ENCODE data around the gene EFHC1.

GRCh38 chr6:52435345-52435744, 15.2 kb downstream of the EFHC1 start:
- TF ChIP-seq, protein P1, sequence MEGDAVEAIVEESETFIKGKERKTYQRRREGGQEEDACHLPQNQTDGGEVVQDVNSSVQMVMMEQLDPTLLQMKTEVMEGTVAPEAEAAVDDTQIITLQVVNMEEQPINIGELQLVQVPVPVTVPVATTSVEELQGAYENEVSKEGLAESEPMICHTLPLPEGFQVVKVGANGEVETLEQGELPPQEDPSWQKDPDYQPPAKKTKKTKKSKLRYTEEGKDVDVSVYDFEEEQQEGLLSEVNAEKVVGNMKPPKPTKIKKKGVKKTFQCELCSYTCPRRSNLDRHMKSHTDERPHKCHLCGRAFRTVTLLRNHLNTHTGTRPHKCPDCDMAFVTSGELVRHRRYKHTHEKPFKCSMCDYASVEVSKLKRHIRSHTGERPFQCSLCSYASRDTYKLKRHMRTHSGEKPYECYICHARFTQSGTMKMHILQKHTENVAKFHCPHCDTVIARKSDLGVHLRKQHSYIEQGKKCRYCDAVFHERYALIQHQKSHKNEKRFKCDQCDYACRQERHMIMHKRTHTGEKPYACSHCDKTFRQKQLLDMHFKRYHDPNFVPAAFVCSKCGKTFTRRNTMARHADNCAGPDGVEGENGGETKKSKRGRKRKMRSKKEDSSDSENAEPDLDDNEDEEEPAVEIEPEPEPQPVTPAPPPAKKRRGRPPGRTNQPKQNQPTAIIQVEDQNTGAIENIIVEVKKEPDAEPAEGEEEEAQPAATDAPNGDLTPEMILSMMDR (IDR thresholded peaks at IDR 0.05; ENCODE audit: insufficient read depth, low read length, poor library complexity, severe bottlenecking): no peak
- TF ChIP-seq EZH2phosphoT487 (conservative IDR thresholded peaks at IDR 0.05; ENCODE audit: low read length): no peak
